Endodermal cell (in vitro differentiated cells): ENCODE measurements around the gene HAVCR1. TPM values are rescaled to one million over a fixed set of nuclear protein-coding genes. Genes with fewer than 3 reads are reported as not detected.
A peak's percentile ranks its signal among the peaks of the same experiment; 100 is the strongest.
"Not testable (repeated sequence)": the region's sequence is repeated elsewhere in the genome, so short reads cannot be mapped to it uniquely, and the experiment has no call there.

ENCODE experiments used
- DNase-seq: peaks from one replicate; pipeline ENCODE4 v3.0.0-alpha.2; 2017
- H3K27ac ChIP-seq: 2 replicates; pipeline ENCODE4 v1.5.1; 2013; ENCODE audit warnings: mild to moderate bottlenecking, low read depth, low read length, moderate library complexity
- H3K27me3 ChIP-seq: 2 replicates; pipeline ENCODE4 v1.6.1; 2013; ENCODE audit warnings: mild to moderate bottlenecking, low read length, moderate library complexity; ENCODE audit not compliant: insufficient read depth, control insufficient read depth, poor library complexity, severe bottlenecking
- H3K36me3 ChIP-seq: 2 replicates; pipeline ENCODE4 v1.7.0; 2013; ENCODE audit warnings: mild to moderate bottlenecking, low read length, moderate library complexity; ENCODE audit not compliant: control insufficient read depth, insufficient read depth
- H3K4me1 ChIP-seq: one replicate; pipeline ENCODE4 v1.7.0; 2013; ENCODE audit warnings: low read length; ENCODE audit not compliant: control insufficient read depth, insufficient read depth
- H3K4me3 ChIP-seq: 2 replicates; pipeline ENCODE4 v1.5.1; 2013; ENCODE audit warnings: mild to moderate bottlenecking, low read length, moderate library complexity
- H3K9ac ChIP-seq: 2 replicates; pipeline ENCODE4 v1.6.1; 2013; ENCODE audit warnings: mild to moderate bottlenecking, low read length, moderate library complexity; ENCODE audit not compliant: poor library complexity, severe bottlenecking; ENCODE audit errors: extremely low read depth
- H3K9me3 ChIP-seq: 2 replicates; pipeline ENCODE4 v1.6.1; 2013; ENCODE audit warnings: mild to moderate bottlenecking, low read length, moderate library complexity; ENCODE audit not compliant: control insufficient read depth
- H3K27ac Mint-ChIP-seq: 2 replicates; pipeline ENCODE4 v1.8.0; 2020; ENCODE audit warnings: mixed read lengths
- H3K27me3 Mint-ChIP-seq: 2 replicates; pipeline ENCODE4 v1.8.0; 2021; ENCODE audit warnings: mild to moderate bottlenecking, mixed read lengths; ENCODE audit not compliant: insufficient read depth
- H3K36me3 Mint-ChIP-seq: 2 replicates; pipeline ENCODE4 v1.8.0; 2020; ENCODE audit warnings: low read depth, mixed read lengths
- H3K4me1 Mint-ChIP-seq: 2 replicates; pipeline ENCODE4 v1.8.0; 2020; ENCODE audit warnings: mixed read lengths
- H3K4me3 Mint-ChIP-seq: 2 replicates; pipeline ENCODE4 v1.8.0; 2020; ENCODE audit warnings: mild to moderate bottlenecking, moderate library complexity, mixed read lengths
- H3K9me3 Mint-ChIP-seq: 2 replicates; pipeline ENCODE4 v1.8.0; 2020; ENCODE audit warnings: mild to moderate bottlenecking, mixed read lengths
- CTCF ChIP-seq: fragments of 200-600 bp; sonication (generic); conservative IDR thresholded peaks from 2 replicates; pipeline ENCODE4 v1.5.0; 2021; ENCODE audit warnings: antibody characterized with exemption, mild to moderate bottlenecking
- WGBS, 2 experiments: methylation state at CpG; one replicate each; pipeline versions ENCODE4 v1.1.5 to v1.1.7; 2013; ENCODE audit warnings: missing lambda C conversion rate in 2 of 2, mixed read lengths in 1 of 2; ENCODE audit not compliant: insufficient coverage in 1 of 2, insufficient read length in 1 of 2; 5-methylcytosine and 5-hydroxymethylcytosine counted together
- total RNA-seq, 2 donors: library from RNA; stranded (reverse); fragmentation: NEBNext Ultra II Directional in 1 of 2; extraction: Animal tissue kit (Norgen Biotek cat#: 25700) in 1 of 2; gene quantifications; 2 replicates in 1 of 2; 3 replicates in 1 of 2; pipeline ENCODE4 v1.2.1, GENCODE V29; 2021

The HAVCR1 gene
- total RNA-seq, 2 donors from 2014 or later, result 0.59 to 0.60 TPM

DNA sequence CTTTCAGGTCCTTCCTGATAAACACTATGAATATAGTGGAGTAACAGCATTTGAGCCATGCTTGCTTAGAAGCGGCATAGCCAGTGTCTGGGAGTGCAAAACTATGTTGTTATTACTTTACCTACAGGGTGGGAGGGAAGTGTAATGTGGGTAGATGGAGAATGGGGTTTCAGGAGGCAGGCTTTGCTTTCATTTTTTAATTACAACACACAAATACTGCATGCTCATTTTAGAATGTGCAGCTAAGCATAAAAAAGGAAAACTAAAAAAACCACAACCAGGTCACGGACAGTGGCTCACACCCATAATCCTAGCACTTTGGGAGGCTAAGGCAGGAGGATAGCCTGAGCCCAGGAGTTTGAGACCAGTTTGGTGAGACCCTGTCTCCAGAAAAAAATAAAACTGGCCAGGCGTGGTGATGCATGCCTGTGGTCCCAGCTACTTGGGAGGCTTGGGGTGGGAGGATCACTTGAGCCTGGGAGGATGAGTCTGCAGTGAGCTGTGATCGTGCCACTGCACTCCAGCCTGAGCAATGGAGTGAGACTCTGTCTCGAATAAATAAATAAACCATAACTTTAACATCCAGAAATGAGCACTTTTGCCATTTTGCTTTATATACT is 20.2 kb downstream of the HAVCR1 start:
- H3K4me1 ChIP-seq, result peaks cover 2% of the 10 kb centered on the region
- no peak for DNase-seq
- Mint-ChIP-seq H3K4me1 (peaks cover 33% of the 10 kb centered on the region), H3K27ac (peak overlapping the region; percentile 60), H3K4me3 (no peak overlapping the region), H3K27me3 (no peaks in the 10 kb centered on the region), H3K9me3 (no peaks in the 10 kb centered on the region), H3K36me3 (no peaks in the 10 kb centered on the region)
- no peaks in the 10 kb centered on the region for H3K36me3 ChIP-seq
- no peaks in the 10 kb centered on the region for H3K27me3 ChIP-seq
- TF ChIP-seq CTCF, result no peak
- no peak overlapping the region for H3K9ac ChIP-seq
- no peaks in the 10 kb centered on the region for H3K9me3 ChIP-seq
- 90 to 93% methylated on average over 4 to 5 of the region's 5 CpGs for WGBS, 2 experiments
- H3K4me3 ChIP-seq, result no peak overlapping the region
- H3K27ac ChIP-seq, result no peak overlapping the region

DNA sequence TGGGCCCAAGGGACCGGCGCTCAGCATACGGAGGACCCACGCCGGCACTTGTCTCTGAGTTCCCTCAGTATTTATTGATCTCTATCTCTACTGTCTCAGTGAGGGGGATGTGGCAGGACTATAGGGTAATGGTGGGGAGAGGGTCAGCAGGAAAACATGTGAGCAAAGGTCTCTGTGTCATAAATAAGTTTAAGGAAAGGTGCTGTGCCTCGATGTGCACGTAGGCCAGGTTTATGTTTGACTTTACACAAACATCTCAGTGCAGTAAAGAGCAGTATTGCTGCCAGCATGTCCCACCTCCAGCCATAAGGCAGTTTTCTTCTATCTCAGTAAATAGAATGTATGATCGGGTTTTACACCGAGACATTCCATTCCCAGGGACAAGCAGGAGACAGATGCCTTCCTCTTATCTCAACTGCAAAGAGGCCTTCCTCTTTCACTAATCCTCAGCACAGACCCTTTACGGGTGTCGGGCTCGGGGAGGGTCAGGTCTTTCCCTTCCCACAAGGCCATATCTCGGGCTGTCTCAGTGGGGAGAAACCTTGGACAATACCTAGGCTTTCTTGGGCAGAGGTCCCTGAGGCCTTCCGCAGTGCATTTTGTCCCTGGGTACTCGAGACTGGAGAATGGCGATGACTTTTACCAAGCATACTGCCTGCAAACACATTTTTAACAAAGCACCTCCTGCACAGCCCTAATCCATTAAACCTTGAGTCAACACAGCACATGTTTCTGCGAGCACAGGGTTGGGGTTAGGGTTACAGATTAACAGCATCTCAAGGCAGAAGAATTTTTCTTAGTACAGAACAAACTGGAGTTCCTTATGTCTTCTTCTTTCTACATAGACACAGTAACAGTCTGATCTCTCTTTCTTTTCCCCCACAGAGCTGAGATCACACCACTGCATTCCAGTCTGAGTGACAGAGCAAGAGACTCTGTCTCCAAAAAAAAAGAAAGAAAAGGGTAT is 24.5 kb downstream of the HAVCR1 start:
- H3K27me3 ChIP-seq, H3K27me3 Mint-ChIP-seq, H3K9me3 Mint-ChIP-seq, H3K4me1 ChIP-seq, H3K9me3 ChIP-seq, H3K36me3 ChIP-seq, H3K36me3 Mint-ChIP-seq: not testable (repeated sequence)
- Histone ChIP-seq H3K27ac (peak overlapping the region; percentile 46), H3K9ac (peak overlapping the region; percentile 65), H3K4me3 (peak overlapping the region; percentile 46)
- peaks cover 52% of the 10 kb centered on the region for H3K4me1 Mint-ChIP-seq
- peak overlapping the region; percentile 98 for H3K27ac Mint-ChIP-seq
- peak overlapping the region; percentile 40 for H3K4me3 Mint-ChIP-seq
- peak; percentile 85 for DNase-seq
- 49 to 50% methylated on average over 4 to 17 of the region's 17 CpGs for WGBS, 2 experiments

GRCh38 chr5:157033071-157033583 is 25.8 kb downstream of the HAVCR1 start:
- no peaks in the 10 kb centered on the region for H3K9me3 Mint-ChIP-seq
- WGBS, 2 experiments, result 39% methylated on average over 3 of the region's 4 CpGs; no CpG with 5 or more reads in 1 of the 2 experiments
- H3K9ac ChIP-seq, result no peak overlapping the region
- peak overlapping the region; percentile 11 for H3K27ac Mint-ChIP-seq
- H3K36me3 Mint-ChIP-seq, result no peaks in the 10 kb centered on the region
- no peak overlapping the region for H3K4me3 Mint-ChIP-seq
- H3K27ac ChIP-seq, result no peak overlapping the region
- H3K4me1 ChIP-seq, result peaks cover 2% of the 10 kb centered on the region
- no peak for TF ChIP-seq CTCF
- H3K36me3 ChIP-seq, result no peaks in the 10 kb centered on the region
- DNase-seq, result no peak
- no peaks in the 10 kb centered on the region for H3K27me3 Mint-ChIP-seq
- no peak overlapping the region for H3K4me3 ChIP-seq
- H3K4me1 Mint-ChIP-seq, result peaks cover 51% of the 10 kb centered on the region
- no peaks in the 10 kb centered on the region for H3K9me3 ChIP-seq
- H3K27me3 ChIP-seq, result no peaks in the 10 kb centered on the region
